GM18873 (cell line): ENCODE results near the gene NUDT15.
"Not testable (repeated sequence)": the region's sequence is repeated elsewhere in the genome, so short reads cannot be mapped to it uniquely, and the experiment has no call there.

Experiments
- ATAC-seq: cut with Tn5 transposase; IDR thresholded peaks from one replicate; pipeline ENCODE4 v1.9.1; 2021; ENCODE audit warnings: mild to moderate bottlenecking, moderate library complexity, moderate number of reproducible peaks; ENCODE audit not compliant: unreplicated experiment, low FRiP score

The NUDT15 gene

GRCh38 chr13:48040896-48041295 is 3.4 kb downstream of the NUDT15 start:
- ATAC-seq: no peak

- no peak for ATAC-seq
Observed at GRCh38 chr13:48042894-48043293, 5.4 kb downstream of the NUDT15 start.

DNA sequence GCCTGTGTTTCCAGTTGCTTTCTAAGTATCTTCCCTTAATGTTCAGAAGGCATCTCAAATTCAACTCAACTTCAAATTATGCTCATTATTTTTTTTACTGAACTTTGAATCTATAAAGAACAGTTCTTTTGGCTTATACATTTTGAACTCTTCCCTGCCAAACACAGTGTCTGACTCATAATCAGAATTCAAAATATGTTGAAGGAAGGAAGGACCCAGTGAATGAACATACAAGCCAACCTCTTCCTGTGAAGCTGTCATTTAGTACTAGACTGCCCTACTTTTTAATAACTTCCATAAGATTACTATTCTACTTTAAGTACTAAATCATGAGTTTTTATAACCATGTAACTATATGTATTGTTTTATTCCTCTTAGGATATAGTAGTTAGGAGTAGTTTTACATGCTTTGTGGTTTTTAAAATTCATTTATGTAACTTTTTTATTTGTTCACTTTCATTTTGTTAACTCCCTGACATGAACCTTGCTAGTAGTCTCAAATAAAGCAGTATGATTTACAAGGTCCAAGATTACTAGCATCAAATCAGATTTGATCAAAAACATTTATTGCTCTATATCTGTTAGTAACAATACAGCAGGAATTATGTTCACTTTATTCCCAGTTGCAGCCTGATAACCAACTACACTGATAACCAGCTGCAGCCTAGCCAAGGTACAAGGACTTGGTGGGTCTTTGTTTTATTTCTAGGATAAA is 6.4 kb downstream of the NUDT15 start:
- no peak for ATAC-seq

- no peak for ATAC-seq
Observed at GRCh38 chr13:48050550-48050949, 13.0 kb downstream of the NUDT15 start.

DNA sequence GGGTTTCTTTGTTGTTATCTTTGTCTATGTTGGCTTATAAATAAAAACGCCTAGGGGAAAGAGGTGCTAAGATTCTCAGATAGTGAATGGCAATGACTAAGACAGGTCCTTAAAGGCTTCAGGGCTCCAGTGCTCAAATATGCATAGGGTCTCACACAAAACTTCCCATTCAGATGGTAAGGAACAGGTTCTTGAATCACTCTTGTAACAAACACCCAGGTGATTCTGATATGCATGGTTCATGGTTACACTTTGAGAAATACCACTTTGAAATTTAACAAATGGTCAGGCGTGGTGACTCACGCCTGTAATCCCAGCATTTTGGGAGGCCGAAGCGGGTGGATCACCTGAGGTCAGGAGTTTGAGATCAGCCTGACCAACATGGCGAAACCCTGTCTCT is 17.1 kb downstream of the NUDT15 start:
- no peak for ATAC-seq

DNA sequence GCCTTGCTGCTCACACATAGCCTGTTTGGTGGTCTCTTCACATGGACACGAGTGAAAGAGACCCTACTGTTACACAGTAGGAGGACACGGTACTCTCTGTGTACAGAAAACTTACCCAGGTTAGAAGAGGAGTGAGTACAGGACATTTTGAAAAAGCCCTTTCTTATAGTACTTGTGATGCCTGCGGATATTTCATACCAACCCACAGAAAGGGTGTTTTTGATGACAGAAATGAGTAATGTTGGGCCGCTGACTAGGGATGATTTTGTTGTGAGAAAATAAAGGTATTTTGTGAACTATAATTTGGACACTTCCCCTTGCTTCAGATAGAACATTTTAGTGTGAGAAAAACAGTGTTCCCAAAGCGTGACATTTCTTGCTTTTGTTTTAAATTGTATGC is 18.2 kb downstream of the NUDT15 start:
- no peak for ATAC-seq

DNA sequence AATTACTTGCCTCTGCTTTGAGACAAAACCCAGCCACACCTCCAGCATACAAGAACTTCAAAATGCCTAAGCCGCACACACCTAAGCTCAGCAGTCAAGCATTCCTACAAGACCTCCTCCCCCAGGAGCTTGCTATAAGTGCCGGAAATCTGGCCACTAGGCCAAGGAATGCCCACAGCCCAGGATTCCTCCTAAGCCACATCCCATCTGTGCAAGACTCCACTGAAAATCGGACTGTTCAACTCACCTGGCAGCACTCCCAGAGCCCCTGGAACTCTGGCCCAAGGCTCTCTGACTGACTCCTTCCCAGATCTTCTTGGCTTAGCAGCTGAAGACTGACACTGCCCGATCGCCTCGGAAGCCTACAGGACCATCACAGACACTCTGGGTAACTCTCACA is 21.0 kb downstream of the NUDT15 start:
- not testable (repeated sequence) for ATAC-seq

DNA sequence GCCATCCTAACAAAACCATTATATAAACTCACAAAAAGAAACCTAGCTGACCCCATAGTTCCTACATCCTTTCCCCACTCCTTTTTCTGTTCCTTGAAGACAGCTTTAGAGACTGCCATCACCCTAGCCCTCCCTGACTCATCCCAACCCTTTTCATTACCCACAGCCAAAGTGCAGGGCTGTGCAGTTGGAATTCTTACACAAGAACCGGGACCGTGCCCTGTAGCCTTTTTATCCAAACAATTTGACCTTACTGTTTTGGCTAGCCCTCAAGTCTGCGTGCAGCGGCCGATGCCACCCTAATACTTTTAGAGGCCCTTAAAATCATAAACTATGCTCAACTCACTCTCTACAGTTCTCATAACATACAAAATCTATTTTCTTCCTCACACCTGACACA is 22.4 kb downstream of the NUDT15 start:
- ATAC-seq: not testable (repeated sequence)

DNA sequence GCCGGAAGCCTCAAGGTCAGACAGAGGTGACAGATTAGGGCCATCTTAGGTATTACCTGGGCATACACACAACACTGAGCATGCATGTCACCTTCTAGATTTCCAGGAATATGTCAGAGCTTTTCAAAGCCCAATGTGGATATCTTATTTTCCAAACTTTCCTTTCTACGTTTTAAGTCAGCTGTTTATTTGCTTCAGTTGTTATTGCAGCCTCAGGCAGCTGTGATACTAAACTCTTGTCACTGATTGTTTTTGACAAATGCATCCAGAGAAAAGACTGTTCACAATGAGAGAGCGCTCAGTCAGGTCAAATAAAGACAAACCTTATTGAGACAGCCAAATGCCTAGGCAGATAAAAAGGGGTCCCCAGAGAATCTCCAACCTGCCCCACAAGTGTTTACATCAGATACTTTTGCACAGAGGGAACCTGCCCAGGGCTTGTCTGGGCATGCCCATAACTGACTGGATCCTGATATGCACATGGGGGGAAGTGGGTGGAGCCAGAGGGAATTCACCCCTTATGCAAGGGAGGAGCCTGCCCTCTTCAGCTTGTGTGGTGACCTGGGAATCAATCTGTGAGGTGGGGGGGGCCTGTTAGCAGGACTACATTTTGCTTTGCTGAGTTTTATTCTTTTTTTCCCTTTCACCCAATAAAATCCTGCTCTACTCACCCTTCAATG is 28.9 kb downstream of the NUDT15 start:
- no peak for ATAC-seq

GRCh38 chr13:48068036-48068435 is 30.5 kb downstream of the NUDT15 start:
- ATAC-seq: no peak

GRCh38 chr13:48068952-48069351 is 31.4 kb downstream of the NUDT15 start:
- ATAC-seq: no peak

GRCh38 chr13:48069573-48069972 is 32.0 kb downstream of the NUDT15 start:
- ATAC-seq: no peak

DNA sequence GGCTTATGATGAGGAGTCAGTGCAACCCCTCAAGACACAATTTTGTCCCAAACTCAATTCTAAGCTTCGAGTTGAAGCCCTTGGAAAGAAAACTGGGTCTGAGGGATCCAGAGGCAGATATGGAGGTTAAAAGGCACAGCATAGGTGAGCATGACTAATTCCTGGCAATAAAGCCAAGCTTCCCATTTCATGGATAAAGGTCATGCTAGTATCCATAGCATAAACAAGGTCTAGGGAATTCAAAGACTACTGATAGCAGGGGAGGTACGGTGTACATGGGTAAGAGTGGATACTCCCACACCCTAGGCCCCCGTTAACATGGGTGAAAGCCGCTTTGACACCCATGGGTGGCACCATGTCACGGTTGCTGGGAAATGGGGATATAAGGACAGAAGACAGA is 33.4 kb downstream of the NUDT15 start:
- no peak for ATAC-seq

DNA sequence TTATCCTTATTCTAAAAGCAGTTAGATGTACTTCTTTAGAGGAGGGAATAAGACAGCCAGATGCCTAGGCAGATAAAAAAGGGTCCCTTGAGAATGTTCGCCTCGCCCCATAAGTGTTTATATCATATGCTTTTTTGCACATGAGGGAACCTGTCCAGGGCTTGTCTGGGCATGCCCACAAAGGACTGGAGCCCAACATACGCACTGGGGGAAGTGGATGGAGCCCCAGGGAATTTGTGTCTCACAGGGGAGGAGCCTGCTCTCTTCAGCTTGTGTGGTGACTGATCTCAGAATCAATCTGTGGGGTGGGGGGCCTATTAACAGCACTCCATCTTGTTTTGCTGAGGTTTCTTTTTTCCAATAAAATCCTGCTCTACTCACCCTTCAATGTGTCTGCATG is 34.8 kb downstream of the NUDT15 start:
- ATAC-seq: no peak

- no peak for ATAC-seq
Observed at GRCh38 chr13:48072787-48073186, 35.3 kb downstream of the NUDT15 start.

GRCh38 chr13:48074006-48074405 is 36.5 kb downstream of the NUDT15 start:
- no peak for ATAC-seq

DNA sequence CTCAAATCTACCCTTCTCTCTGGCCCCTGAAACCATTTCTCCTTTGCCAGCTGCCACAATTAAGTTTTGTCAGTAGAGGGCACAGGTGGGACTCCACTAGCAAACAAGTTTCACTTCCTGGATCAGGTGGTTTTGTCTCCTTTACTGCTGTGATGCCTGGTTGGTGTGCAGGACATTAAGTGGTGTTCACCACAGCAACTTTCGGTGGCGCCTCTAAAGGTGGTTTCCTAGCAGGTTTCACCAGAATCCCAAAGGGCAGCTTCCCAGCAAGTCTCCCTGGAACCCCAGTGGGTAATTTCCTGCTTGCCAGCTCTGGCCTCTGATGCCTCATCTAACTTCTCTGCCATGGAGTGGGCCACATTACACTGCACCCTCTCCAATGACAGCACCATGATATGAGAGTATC is 40.7 kb downstream of the NUDT15 start:
- peak; percentile 94 for ATAC-seq

GRCh38 chr13:48081739-48082138 is 44.2 kb downstream of the NUDT15 start:
- ATAC-seq: no peak

- no peak for ATAC-seq
Observed at GRCh38 chr13:48086272-48086671, 48.7 kb downstream of the NUDT15 start.

DNA sequence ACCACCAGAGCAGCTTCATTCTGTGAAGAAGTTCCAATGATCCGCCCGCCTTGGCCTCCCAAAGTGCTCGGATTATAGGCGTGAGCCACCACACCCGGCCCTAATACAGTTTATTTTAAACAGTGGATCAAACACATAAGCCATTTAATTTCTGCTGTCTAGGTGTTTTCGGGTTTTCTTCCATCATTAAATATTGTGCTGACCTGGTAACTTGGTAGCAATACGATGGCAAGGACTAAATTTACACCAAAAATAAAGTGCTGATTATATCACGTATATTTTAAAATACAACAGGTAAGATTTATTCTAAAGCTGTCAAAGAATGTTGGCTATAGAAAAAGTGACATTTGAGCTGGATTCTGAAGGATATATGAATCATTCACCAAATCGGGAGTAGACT is 56.1 kb downstream of the NUDT15 start:
- no peak for ATAC-seq

GRCh38 chr13:48094404-48094780 is 56.9 kb downstream of the NUDT15 start:
- no peak for ATAC-seq

DNA sequence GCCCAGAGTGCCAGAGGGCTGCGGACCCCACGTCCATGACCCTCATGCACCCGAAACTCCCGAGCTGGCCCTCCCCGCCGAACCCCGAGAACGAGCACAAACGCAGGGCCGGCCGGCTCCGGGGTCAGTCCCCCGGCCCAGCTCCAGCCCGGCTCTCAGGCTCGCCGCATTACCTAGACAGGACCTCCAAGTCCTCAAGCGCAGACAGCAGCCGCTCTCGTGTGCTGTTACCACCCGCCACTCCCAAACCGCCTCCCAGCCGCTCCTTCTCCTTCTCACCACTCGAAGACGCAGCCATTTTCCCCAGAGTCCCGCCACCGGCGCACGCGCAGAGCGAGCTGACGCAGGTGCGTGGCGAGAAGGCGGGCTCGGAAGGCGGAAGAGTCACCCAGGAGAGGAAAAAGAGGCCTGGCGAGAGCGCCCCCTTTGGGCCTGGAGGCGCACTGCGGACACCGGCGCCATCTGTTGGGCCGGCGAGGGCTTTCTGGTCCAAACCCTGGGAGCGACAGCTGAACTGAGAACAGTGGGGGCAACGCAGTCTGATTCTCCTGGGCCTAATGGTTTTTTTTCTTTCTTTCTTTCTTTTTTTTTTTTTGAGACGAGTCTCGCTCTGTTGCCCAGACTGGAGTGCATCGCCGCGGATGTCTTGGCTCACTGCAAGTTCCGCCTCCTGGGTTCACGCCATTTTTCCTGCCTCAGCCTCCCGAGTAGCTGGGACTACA is 57.4 kb downstream of the NUDT15 start, which contains the start of gene MED4:
TSS of gene MED4 (minus strand) at position 324 of the 722 bp plus-strand sequence. CDS start at position 298, 26 bp downstream.
- peak; percentile 83 for ATAC-seq
